Gastrocnemius medialis (tissue), 4 donors: Measurements from ENCODE around the gene MORN3.

Experiments
- CTCF ChIP-seq, 5 experiments: fragments of 450-650 bp in 3 of 5; fragments of 200-600 bp in 2 of 5; sonication (generic) in 2 of 5; IDR thresholded peaks in 4 of 5; conservative IDR thresholded peaks in 1 of 5; 1 replicate in 4 of 5; 2 replicates in 1 of 5; pipeline ENCODE4 v1.5.1; 2016 to 2019; ENCODE audit warnings: antibody characterized with exemption in 5 of 5, mild to moderate bottlenecking in 3 of 5, moderate library complexity in 3 of 5
- POLR2A ChIP-seq, 2 donors: fragments of 450-650 bp; IDR thresholded peaks; one replicate each; pipeline ENCODE4 v1.6.1; 2017; ENCODE audit warnings: antibody characterized with exemption in 2 of 2, mild to moderate bottlenecking in 2 of 2, moderate library complexity in 2 of 2

- TF ChIP-seq CTCF (IDR thresholded peaks at IDR 0.05 in 4 of 5, conservative IDR thresholded peaks at IDR 0.05 in 1 of 5): no peak
- no peak for TF ChIP-seq POLR2A (IDR thresholded peaks at IDR 0.05)
Observed at GRCh38 chr12:121610239-121611149, 59.0 kb downstream of the MORN3 start.
